WTC11 (cell line): ENCODE measurements around the gene TMEM119. TPM values are rescaled to one million over a fixed set of nuclear protein-coding genes. Genes with fewer than 3 reads are reported as not detected.

ENCODE experiments used
- ATAC-seq: fragments of 200-7000 bp; cut with Tn5 transposase; 2 replicates; pipeline ENCODE4 v1.10.0; 2021; ENCODE audit warnings: mild to moderate bottlenecking, moderate library complexity
- CTCF ChIA-PET: fragments of 300-600 bp; sonication (Branson Sonifier 250); formaldehyde crosslinking; loops from one replicate; lab custom pipeline; 2021; ENCODE audit warnings: antibody characterized with exemption; lab: Charles Lee
- POLR2A ChIA-PET: fragments of 350-600 bp; sonication (Branson Sonifier 250); formaldehyde crosslinking; loops from one replicate; lab custom pipeline; 2021; ENCODE audit warnings: antibody characterized with exemption; lab: Charles Lee
- DNase-seq: peaks from one replicate; pipeline ENCODE4 v3.0.0; 2021; ENCODE audit warnings: low spot score
- H3K27ac Mint-ChIP-seq: 2 replicates; pipeline ENCODE4 v1.8.0; 2021; ENCODE audit warnings: mixed read lengths
- H3K27me3 Mint-ChIP-seq: 2 replicates; pipeline ENCODE4 v1.8.0; 2021; ENCODE audit warnings: low read depth, mild to moderate bottlenecking, moderate library complexity, mixed read lengths
- H3K36me3 Mint-ChIP-seq: 2 replicates; pipeline ENCODE4 v1.8.0; 2021; ENCODE audit warnings: mixed read lengths
- H3K4me1 Mint-ChIP-seq: 2 replicates; pipeline ENCODE4 v1.8.0; 2022; ENCODE audit warnings: mixed read lengths
- H3K4me3 Mint-ChIP-seq: 2 replicates; pipeline ENCODE4 v1.8.0; 2021; ENCODE audit warnings: mild to moderate bottlenecking, moderate library complexity, mixed read lengths
- H3K9me3 Mint-ChIP-seq: 2 replicates; pipeline ENCODE4 v1.8.0; 2021; ENCODE audit warnings: mixed read lengths
- ARID4B ChIP-seq: sonication (generic); formaldehyde crosslinking; IDR thresholded peaks from 2 replicates; pipeline ENCODE4 v1.8.0; 2023; ENCODE audit warnings: missing genetic modification reagents, mild to moderate bottlenecking, borderline replicate concordance
- ATF2 ChIP-seq: sonication (generic); formaldehyde crosslinking; IDR thresholded peaks from 2 replicates; pipeline ENCODE4 v1.8.1; 2022; ENCODE audit warnings: low read depth, missing genetic modification reagents, borderline replicate concordance
- CREB1 ChIP-seq: sonication (generic); formaldehyde crosslinking; IDR thresholded peaks from 2 replicates; pipeline ENCODE4 v1.8.0; 2023; ENCODE audit warnings: mild to moderate bottlenecking, missing genetic modification reagents
- CTCF ChIP-seq: fragments of 200-600 bp; IDR thresholded peaks from 2 replicates; pipeline ENCODE4 v1.8.0; 2022; ENCODE audit warnings: antibody characterized with exemption
- FOXK1 ChIP-seq: sonication (generic); formaldehyde crosslinking; IDR thresholded peaks from 2 replicates; pipeline ENCODE4 v1.8.0; 2022; ENCODE audit warnings: mild to moderate bottlenecking, moderate library complexity, missing genetic modification reagents
- GRHL2 ChIP-seq: fragments of 250-450 bp; sonication (Bioruptor Pico); IDR thresholded peaks from 2 replicates; pipeline ENCODE4 v1.8.0; 2022; ENCODE audit warnings: mild to moderate bottlenecking, moderate library complexity; ENCODE audit not compliant: insufficient replicate concordance, severe bottlenecking
- JAZF1 ChIP-seq: fragments of 250-450 bp; sonication (Bioruptor Pico); IDR thresholded peaks from 2 replicates; pipeline ENCODE4 v1.9.0; 2021; ENCODE audit warnings: moderate library complexity, mild to moderate bottlenecking, inconsistent platforms
- KAT7 ChIP-seq: sonication (generic); formaldehyde crosslinking; IDR thresholded peaks from 2 replicates; pipeline ENCODE4 v1.8.1; 2023; ENCODE audit warnings: missing genetic modification reagents, mild to moderate bottlenecking, borderline replicate concordance
- NR1H2 ChIP-seq: sonication (generic); formaldehyde crosslinking; IDR thresholded peaks from 2 replicates; pipeline ENCODE4 v1.9.0; 2021; ENCODE audit warnings: mild to moderate bottlenecking, moderate library complexity, missing genetic modification reagents
- NR2C2 ChIP-seq: sonication (generic); formaldehyde crosslinking; IDR thresholded peaks from 2 replicates; pipeline ENCODE4 v1.8.0; 2022; ENCODE audit warnings: mild to moderate bottlenecking, missing genetic modification reagents
- OVOL2 ChIP-seq: fragments of 250-450 bp; sonication (Bioruptor Pico); IDR thresholded peaks from 2 replicates; pipeline ENCODE4 v1.9.0; 2021; ENCODE audit warnings: mild to moderate bottlenecking, borderline replicate concordance
- USF1 ChIP-seq: sonication (generic); formaldehyde crosslinking; IDR thresholded peaks from 2 replicates; pipeline ENCODE4 v1.8.0; 2022; ENCODE audit warnings: mild to moderate bottlenecking, missing genetic modification reagents
- ZNF138 ChIP-seq: sonication (generic); formaldehyde crosslinking; conservative IDR thresholded peaks from 2 replicates; pipeline ENCODE4 v1.8.1; 2022; ENCODE audit warnings: mild to moderate bottlenecking, moderate library complexity, missing genetic modification reagents
- ZNF219 ChIP-seq: sonication (generic); formaldehyde crosslinking; IDR thresholded peaks from 2 replicates; pipeline ENCODE4 v1.8.0; 2023; ENCODE audit warnings: missing genetic modification reagents, mild to moderate bottlenecking, borderline replicate concordance
- ZNF263 ChIP-seq: sonication (generic); formaldehyde crosslinking; IDR thresholded peaks from 2 replicates; pipeline ENCODE4 v1.8.1; 2022; ENCODE audit warnings: low read depth, mild to moderate bottlenecking, moderate library complexity, missing genetic modification reagents
- total RNA-seq: library from RNA; stranded (reverse); gene quantifications from 3 replicates; pipeline ENCODE4 v1.2.3, GENCODE V29; 2021

The TMEM119 gene
- total RNA-seq, 1 experiment from 2014 or later, result 0.20 TPM

- TF ChIP-seq CTCF, result no peak
- no peak for TF ChIP-seq NR1H2 (CRISPR knock-in tag)
- no peak for TF ChIP-seq GRHL2 (CRISPR knock-in tag)
These were observed 25.1 kb upstream of the TMEM119 start (continued) for GRCh38 chr12:108622921-108623514.

- 0 out of 2 replicates have a peak overlapping the region, but pooled peaks have one; percentile 74 for H3K27ac Mint-ChIP-seq
- no peak for DNase-seq
- ChIA-PET POLR2A (no interaction called here), CTCF (interaction anchor here (1.0 to 1.4 kb wide), 4 partner anchors 10 to 52 kb away, joined by 3 read pairs; no protein-coding TSS in a partner anchor)
- TF ChIP-seq ATF2 (no peak), FOXK1 (CRISPR knock-in tag) (no peak), KAT7 (CRISPR knock-in tag) (no peak), ZNF219 (CRISPR knock-in tag) (no peak), USF1 (CRISPR knock-in tag) (no peak), OVOL2 (CRISPR knock-in tag) (no peak)
- peaks cover 38% of the 10 kb centered on the region for H3K4me1 Mint-ChIP-seq
- H3K36me3 Mint-ChIP-seq, result no peaks in the 10 kb centered on the region
- no peak overlapping the region for H3K4me3 Mint-ChIP-seq
- H3K27me3 Mint-ChIP-seq, result no peaks in the 10 kb centered on the region
- peak; percentile 49 for ATAC-seq
- peaks cover 13% of the 10 kb centered on the region; the same call in 1 of the 2 replicates for H3K9me3 Mint-ChIP-seq
These were observed 24.5 kb upstream of the TMEM119 start for GRCh38 chr12:108622421-108622820.

GRCh38 chr12:108621161-108621560 is 23.3 kb upstream of the TMEM119 start:
- Mint-ChIP-seq H3K4me3 (no peak overlapping the region), H3K27ac (no peak overlapping the region)
- CTCF ChIA-PET, result interaction anchor here (1.5 to 1.9 kb wide), 2 partner anchors 17 to 51 kb away, joined by 4 to 9 read pairs; no protein-coding TSS in a partner anchor

More at GRCh38 chr12:108621161-108621560, 23.3 kb upstream of the TMEM119 start:
- Mint-ChIP-seq H3K4me1 (peaks cover 46% of the 10 kb centered on the region), H3K27me3 (no peaks in the 10 kb centered on the region), H3K36me3 (no peaks in the 10 kb centered on the region), H3K9me3 (peaks cover 18% of the 10 kb centered on the region)
- no peak for DNase-seq
- POLR2A ChIA-PET, result no interaction called here
- no peak for ATAC-seq
- no peak for TF ChIP-seq ZNF219 (CRISPR knock-in tag)
- no peak for TF ChIP-seq ZNF138
- no peak for TF ChIP-seq NR2C2 (CRISPR knock-in tag)
- TF ChIP-seq ZNF263 (CRISPR knock-in tag), result no peak
- TF ChIP-seq ARID4B (CRISPR knock-in tag), result no peak
- TF ChIP-seq CREB1 (CRISPR knock-in tag), result no peak
- no peak for TF ChIP-seq JAZF1 (CRISPR knock-in tag)
